NT2/D1 (cell line): ENCODE data around the gene CPD.

Source experiments
- SUZ12 ChIP-seq: IDR thresholded peaks from 2 replicates; pipeline ENCODE4 v1.6.1; 2011; ENCODE audit not compliant: insufficient read length, insufficient read depth; ENCODE audit errors: extremely low read depth
- YY1 ChIP-seq: IDR thresholded peaks from 2 replicates; pipeline ENCODE4 v1.6.1; 2011; ENCODE audit not compliant: insufficient read length, insufficient read depth
- ZNF274 ChIP-seq: IDR thresholded peaks from 2 replicates; pipeline ENCODE4 v1.6.1; 2011; ENCODE audit warnings: mild to moderate bottlenecking, low read depth, low read length

DNA sequence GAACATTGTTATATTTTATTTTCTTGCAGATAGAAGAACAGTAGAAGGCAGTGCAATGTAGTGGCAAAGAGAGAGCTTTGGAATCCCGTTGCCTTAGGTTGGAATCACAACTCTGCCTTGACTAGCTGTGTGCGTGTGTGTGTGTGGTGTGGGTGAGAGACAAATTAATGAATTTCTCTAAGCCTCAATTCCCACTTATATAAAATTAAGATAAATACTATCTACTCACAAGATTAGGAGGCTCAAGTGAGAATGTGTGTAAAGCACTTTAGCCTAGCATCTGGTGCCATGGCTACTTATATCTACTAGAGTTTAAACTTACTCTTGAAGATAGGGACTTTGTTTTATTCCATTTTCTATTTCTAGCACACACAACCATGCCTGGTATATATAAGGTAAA, 12.8 kb downstream of the CPD start:
- TF ChIP-seq YY1 (no peak), SUZ12 (no peak), ZNF274 (no peak)
